CD4-positive, alpha-beta T cell (primary cell): ENCODE results near the gene COL9A1. TPM values are rescaled to one million over a fixed set of nuclear protein-coding genes. Genes with fewer than 3 reads are reported as not detected.

Experiments
- ATAC-seq: fragments of 200-7000 bp; cut with Tn5 transposase; one replicate; pipeline ENCODE4 v1.10.0; 2022; ENCODE audit warnings: mild to moderate bottlenecking; ENCODE audit not compliant: poor library complexity
- CTCF ChIA-PET: fragments of 350-600 bp; sonication (Branson Sonifier 250); formaldehyde crosslinking; loops from one replicate; lab custom pipeline; 2021; ENCODE audit warnings: antibody characterized with exemption, inconsistent platforms; lab: Charles Lee
- POLR2A ChIA-PET: fragments of 350-600 bp; sonication (Branson Sonifier 250); formaldehyde crosslinking; loops from one replicate; lab custom pipeline; 2021; ENCODE audit warnings: antibody characterized with exemption, inconsistent platforms; lab: Charles Lee
- DNase-seq, 14 experiments: peaks; one replicate each; pipeline ENCODE4 v3.0.0-alpha.2; 2013 to 2020; ENCODE audit warnings: mixed read lengths in 2 of 14
- H3K27ac ChIP-seq, 2 donors: one replicate each; pipeline versions ENCODE4 v1.5.1 to v1.7.0; 2013; ENCODE audit warnings: low read length in 2 of 2, low read depth in 1 of 2, mild to moderate bottlenecking in 1 of 2
- H3K27me3 ChIP-seq, 2 experiments: 1 replicate in 1 of 2; 2 replicates in 1 of 2; pipeline versions ENCODE4 v1.6.1 to v1.7.0; 2013; ENCODE audit warnings: low read length in 2 of 2, control low read depth in 1 of 2, mild to moderate bottlenecking in 1 of 2, moderate library complexity in 1 of 2; ENCODE audit not compliant: insufficient read depth in 2 of 2, control insufficient read depth in 1 of 2
- H3K36me3 ChIP-seq: one replicate; pipeline ENCODE4 v1.6.1; 2013; ENCODE audit warnings: low read length, control low read depth; ENCODE audit not compliant: insufficient read depth
- H3K4me1 ChIP-seq: one replicate; pipeline ENCODE4 v1.6.1; 2013; ENCODE audit warnings: low read length, control low read depth; ENCODE audit not compliant: insufficient read depth
- H3K4me3 ChIP-seq: one replicate; pipeline ENCODE4 v1.5.1; 2013; ENCODE audit warnings: mild to moderate bottlenecking, low read length, moderate library complexity
- H3K9me3 ChIP-seq, 2 experiments: 1 replicate in 1 of 2; 2 replicates in 1 of 2; pipeline versions ENCODE4 v1.6.1 to v1.7.0; 2013; ENCODE audit warnings: low read length in 2 of 2, mild to moderate bottlenecking in 2 of 2, control low read depth in 1 of 2, moderate library complexity in 1 of 2; ENCODE audit not compliant: control insufficient read depth in 1 of 2, insufficient read depth in 1 of 2
- H3K27ac Mint-ChIP-seq: one replicate; pipeline ENCODE4 v1.8.0; 2020; ENCODE audit warnings: mixed read lengths
- H3K27me3 Mint-ChIP-seq: one replicate; pipeline ENCODE4 v1.8.0; 2021; ENCODE audit warnings: mixed read lengths
- H3K36me3 Mint-ChIP-seq: one replicate; pipeline ENCODE4 v1.8.0; 2021; ENCODE audit warnings: low read depth, mixed read lengths
- H3K4me1 Mint-ChIP-seq: one replicate; pipeline ENCODE4 v1.8.0; 2021; ENCODE audit warnings: low read depth, mixed read lengths
- H3K4me3 Mint-ChIP-seq: one replicate; pipeline ENCODE4 v1.8.0; 2020; ENCODE audit warnings: mild to moderate bottlenecking, mixed read lengths
- H3K9me3 Mint-ChIP-seq: one replicate; pipeline ENCODE4 v1.8.0; 2020; ENCODE audit warnings: mixed read lengths
- CTCF ChIP-seq: fragments of 200-600 bp; IDR thresholded peaks from one replicate; pipeline ENCODE4 v1.8.0; 2022; ENCODE audit warnings: antibody characterized with exemption, mild to moderate bottlenecking
- intact Hi-C, 2 experiments: fragments of 100-400 bp; cut with DNase I in 1 of 2; cut with micrococcal nuclease in 1 of 2; formaldehyde crosslinking; loops; one replicate each; pipeline versions ENCODE4 v1.15.1 to v1.9.0; 2023 to 2025; cut with DNase I, micrococcal nuclease
- total RNA-seq, 174 experiments: library from RNA in 2 of 174; stranded (reverse) in 2 of 174; gene quantifications; one replicate each; pipeline ENCODE4 v1.2.3 and lab custom pipeline; 2021 to 2026

The COL9A1 gene
- total RNA-seq, 2 experiments from 2014 or later, result not detected

GRCh38 chr6:70253923-70254322 lies 49.0 kb downstream of the COL9A1 start:
- H3K27ac Mint-ChIP-seq, result no peak overlapping the region
- DNase-seq (no peak), ATAC-seq (no peak)
- intact Hi-C loops, result no loop called here
- Histone ChIP-seq H3K27ac (no peak overlapping the region), H3K4me3 (no peak overlapping the region), H3K27me3 (peaks cover 0 to 5% of the 10 kb centered on the region in 2 experiments), H3K9me3 (no peaks in the 10 kb centered on the region), H3K36me3 (no peaks in the 10 kb centered on the region), H3K4me1 (no peaks in the 10 kb centered on the region)
- no peaks in the 10 kb centered on the region for H3K36me3 Mint-ChIP-seq
- H3K9me3 Mint-ChIP-seq, result no peaks in the 10 kb centered on the region
- POLR2A ChIA-PET, result no interaction called here
- no peaks in the 10 kb centered on the region for H3K4me1 Mint-ChIP-seq
- peaks cover 14% of the 10 kb centered on the region for H3K27me3 Mint-ChIP-seq
- no peak overlapping the region for H3K4me3 Mint-ChIP-seq
- no peak for TF ChIP-seq CTCF
- CTCF ChIA-PET, result no interaction called here

DNA sequence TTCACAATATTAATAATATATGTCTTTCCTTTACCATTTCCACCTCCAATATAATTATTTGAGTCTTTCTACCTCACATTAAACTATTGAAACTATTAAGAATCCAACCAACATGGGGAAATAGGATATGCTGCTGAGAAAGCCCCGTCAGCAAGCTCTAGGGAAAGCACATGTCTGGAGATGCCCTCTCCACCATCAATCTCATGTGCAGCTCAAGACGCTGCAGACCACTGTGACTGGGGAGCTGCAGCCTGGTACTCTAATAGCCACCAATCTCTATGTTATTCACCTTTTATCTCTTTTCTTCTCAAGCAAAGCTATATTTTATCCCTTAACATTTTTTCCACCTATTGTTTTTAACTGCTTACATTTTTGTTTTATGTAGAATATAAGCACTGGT lies 50.3 kb downstream of the COL9A1 start:
- H3K9me3 ChIP-seq, result no peaks in the 10 kb centered on the region
- no peak for TF ChIP-seq CTCF
- no peak overlapping the region for H3K4me3 ChIP-seq
- H3K27ac Mint-ChIP-seq, result no peak overlapping the region
- H3K36me3 ChIP-seq, result no peaks in the 10 kb centered on the region
- POLR2A ChIA-PET, result no interaction called here
- H3K36me3 Mint-ChIP-seq, result no peaks in the 10 kb centered on the region
- no peak overlapping the region for H3K4me3 Mint-ChIP-seq
- peaks cover 10% of the 10 kb centered on the region for H3K27me3 Mint-ChIP-seq
- H3K27me3 ChIP-seq, result peaks cover 0 to 5% of the 10 kb centered on the region in 2 experiments
- ATAC-seq (no peak), DNase-seq (no peak)
- H3K4me1 ChIP-seq, result no peaks in the 10 kb centered on the region
- CTCF ChIA-PET, result no interaction called here
- no peaks in the 10 kb centered on the region for H3K9me3 Mint-ChIP-seq
- no peak overlapping the region for H3K27ac ChIP-seq
- H3K4me1 Mint-ChIP-seq, result no peaks in the 10 kb centered on the region
- intact Hi-C loops, result no loop called here

DNA sequence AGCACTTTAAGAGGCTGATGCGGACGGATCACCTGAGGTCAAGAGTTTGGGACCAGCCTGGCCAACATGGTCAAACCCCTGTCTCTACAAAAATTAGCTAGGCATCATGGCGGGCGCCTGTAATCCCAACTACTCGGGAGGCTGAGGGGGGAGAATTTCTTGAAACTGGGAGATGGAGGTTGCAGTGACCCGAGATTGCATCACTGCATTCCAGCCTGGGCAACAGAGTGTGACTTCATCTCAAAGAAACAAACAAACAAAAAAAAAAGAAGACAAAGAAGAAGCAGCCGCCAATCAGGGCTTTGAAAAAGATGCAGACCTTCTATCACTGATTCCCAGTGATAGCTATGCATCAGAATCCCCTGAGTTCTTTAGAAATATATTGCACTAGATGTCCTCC lies 56.8 kb downstream of the COL9A1 start:
- ChIA-PET POLR2A (no interaction called here), CTCF (no interaction called here)
- intact Hi-C loops, result no loop called here
- Mint-ChIP-seq H3K4me1 (no peaks in the 10 kb centered on the region), H3K27ac (no peak overlapping the region), H3K4me3 (no peak overlapping the region), H3K36me3 (no peaks in the 10 kb centered on the region), H3K9me3 (no peaks in the 10 kb centered on the region), H3K27me3 (peaks cover 5% of the 10 kb centered on the region)
- ATAC-seq (no peak), DNase-seq (no peak)
- Histone ChIP-seq H3K4me3 (no peak overlapping the region), H3K36me3 (no peaks in the 10 kb centered on the region), H3K4me1 (no peaks in the 10 kb centered on the region), H3K27ac (no peak overlapping the region), H3K9me3 (peaks cover 0 to 6% of the 10 kb centered on the region in 2 experiments), H3K27me3 (no peaks in the 10 kb centered on the region)
- no peak for TF ChIP-seq CTCF
